Frontal cortex (tissue), 4 donors: ENCODE data around the gene MFNG. TPM values are rescaled to one million over a fixed set of nuclear protein-coding genes. Genes with fewer than 3 reads are reported as not detected.

ENCODE experiments used
- DNase-seq, 2 donors: peaks; one replicate each; pipeline ENCODE4 v3.0.0; 2012; ENCODE audit warnings: low spot score in 2 of 2
- FAIRE-seq: peaks from 2 replicates; lab custom pipeline; 2012; peaks lifted over from hg19 to GRCh38; lab: Jason Lieb, UNC
- total RNA-seq: library from RNA; depleted of rRNA; stranded (reverse); fragments of >200 nt; gene quantifications from one replicate; pipeline ENCODE4 v1.2.3, GENCODE V29; 2014
- donor health status: control.
- donor health status: control.
- donor health status: control.

The MFNG gene
- total RNA-seq, 1 donor from 2014 or later: 1.6 TPM

- DNase-seq: no peak
- FAIRE-seq: no peak
Observed at GRCh38 chr22:37515901-37516300, 29.7 kb upstream of the MFNG start.

GRCh38 chr22:37514526-37515051, 28.4 kb upstream of the MFNG start:
- no peak for DNase-seq
- no peak for FAIRE-seq

GRCh38 chr22:37511395-37512104, 25.4 kb upstream of the MFNG start:
- DNase-seq (no peak), FAIRE-seq (no peak)

- no peak for DNase-seq
- no peak for FAIRE-seq
Observed at GRCh38 chr22:37510091-37510490, 23.9 kb upstream of the MFNG start.

- FAIRE-seq: no peak
- no peak for DNase-seq
Observed at GRCh38 chr22:37509059-37509860, 23.1 kb upstream of the MFNG start.

- FAIRE-seq (no peak), DNase-seq (no peak)
Observed at GRCh38 chr22:37508431-37508992, 22.3 kb upstream of the MFNG start.

GRCh38 chr22:37507731-37508130, 21.5 kb upstream of the MFNG start:
- no peak for DNase-seq
- no peak for FAIRE-seq

- FAIRE-seq (no peak), DNase-seq (no peak)
Observed at GRCh38 chr22:37505989-37506388, 19.8 kb upstream of the MFNG start.

GRCh38 chr22:37505565-37505964, 19.4 kb upstream of the MFNG start:
- FAIRE-seq: no peak
- no peak for DNase-seq

- DNase-seq: no peak
- no peak for FAIRE-seq
Observed at GRCh38 chr22:37504964-37505363, 18.8 kb upstream of the MFNG start.

- DNase-seq (no peak), FAIRE-seq (no peak)
Observed at GRCh38 chr22:37503850-37504249, 17.7 kb upstream of the MFNG start.

- no peak for DNase-seq
- no peak for FAIRE-seq
Observed at GRCh38 chr22:37503183-37503683, 17.0 kb upstream of the MFNG start.

- DNase-seq (no peak), FAIRE-seq (no peak)
Observed at GRCh38 chr22:37502342-37503182, 16.4 kb upstream of the MFNG start.

GRCh38 chr22:37501610-37502341, 15.6 kb upstream of the MFNG start:
- DNase-seq: no peak
- no peak for FAIRE-seq

GRCh38 chr22:37500745-37501609, 14.8 kb upstream of the MFNG start:
- DNase-seq (no peak), FAIRE-seq (no peak)

GRCh38 chr22:37499789-37500540, 13.8 kb upstream of the MFNG start:
- FAIRE-seq: no peak
- no peak for DNase-seq

GRCh38 chr22:37499027-37499707, 13.0 kb upstream of the MFNG start:
- DNase-seq: no peak
- FAIRE-seq: no peak
